HG03575 (cell line): ENCODE data around the gene APOL4.

Source experiments
- ATAC-seq: cut with Tn5 transposase; IDR thresholded peaks from one replicate; pipeline ENCODE4 v1.9.1; 2021; ENCODE audit not compliant: unreplicated experiment, insufficient number of reproducible peaks, low FRiP score; ENCODE audit errors: extremely low read depth

APOL4 gene

DNA sequence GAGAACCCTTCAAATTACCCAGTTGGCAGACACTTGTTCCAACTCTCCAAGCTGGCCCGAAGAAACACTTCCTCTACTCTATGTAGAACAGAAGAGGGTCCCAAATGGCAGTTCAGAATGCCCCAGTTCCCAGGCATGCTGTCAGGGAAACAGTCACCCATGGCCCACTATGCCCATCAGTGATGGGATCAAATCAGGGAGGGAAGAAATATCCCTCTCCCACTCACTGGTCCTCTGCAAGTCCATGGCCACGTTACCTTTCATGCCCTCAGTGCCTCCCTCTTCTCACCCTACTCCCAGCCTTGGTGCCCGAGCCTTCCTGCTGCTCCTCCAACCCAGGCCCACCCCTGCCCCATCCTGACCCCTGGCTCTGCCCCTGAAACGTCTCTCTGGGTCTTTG lies 57.7 kb downstream of the APOL4 start:
- no peak for ATAC-seq

DNA sequence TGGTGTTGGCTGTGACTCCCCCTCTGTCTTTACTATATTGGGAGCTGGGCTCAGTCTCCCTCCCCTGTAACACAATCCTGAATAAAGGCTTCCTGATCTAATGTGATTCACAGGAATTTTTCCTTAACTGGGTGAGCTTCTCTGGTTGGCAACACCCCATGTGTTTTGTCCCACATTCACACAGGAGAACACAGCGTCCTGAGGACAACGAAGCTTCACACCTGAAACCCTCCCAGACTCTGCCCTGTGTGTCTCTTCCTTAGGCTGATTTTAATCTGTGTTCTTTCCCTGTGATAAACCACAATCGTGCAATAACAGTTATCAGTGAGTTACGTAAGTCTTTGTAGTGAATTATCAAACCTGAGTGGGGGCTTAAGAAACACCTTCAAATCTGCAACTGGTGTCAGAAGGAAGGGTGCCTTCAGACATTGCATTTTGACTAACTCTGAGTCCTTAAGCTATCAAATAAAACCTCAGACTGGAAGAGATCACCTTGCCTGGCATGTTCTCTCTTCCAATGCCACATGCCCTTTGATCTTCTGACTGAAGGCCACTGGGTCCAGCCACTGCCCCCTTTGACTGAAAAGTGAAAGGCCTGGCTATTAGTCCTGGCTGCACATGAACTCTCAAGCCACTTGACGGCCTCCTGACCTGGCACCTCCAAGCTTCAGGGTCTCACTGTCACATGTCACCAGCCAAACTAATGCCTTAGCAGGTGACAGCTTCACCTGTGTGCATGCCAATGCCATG lies 58.4 kb downstream of the APOL4 start:
- no peak for ATAC-seq

DNA sequence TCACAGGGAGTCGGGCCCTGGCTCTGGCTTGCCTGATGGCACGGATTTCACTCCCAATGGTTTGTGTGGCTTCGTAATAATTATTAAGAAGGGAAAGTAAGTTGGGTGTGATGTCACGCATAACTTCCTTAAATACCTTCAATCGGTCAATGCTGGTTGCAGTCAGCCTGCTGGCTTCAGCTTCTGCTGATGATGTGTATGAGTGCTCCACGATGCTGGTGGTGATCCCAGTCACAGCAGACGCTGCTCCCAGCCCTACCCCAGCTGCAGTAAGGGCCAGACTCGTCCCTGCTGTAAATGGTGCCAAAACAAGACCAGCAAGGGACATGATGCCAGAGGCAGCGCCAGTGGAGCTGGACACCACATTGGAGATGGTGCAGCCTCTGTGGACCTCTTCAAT lies 60.1 kb downstream of the APOL4 start:
- ATAC-seq = no peak
